Heart right ventricle (tissue), 16 donors: ENCODE results near the gene MRPL1. TPM values are rescaled to one million over a fixed set of nuclear protein-coding genes. Genes with fewer than 3 reads are reported as not detected.

Source experiments
- ATAC-seq, 8 donors: fragments of 200-7000 bp; cut with Tn5 transposase; one replicate each; pipeline ENCODE4 v1.9.1; 2020; ENCODE audit warnings: mild to moderate bottlenecking in 8 of 8, moderate library complexity in 8 of 8, moderate number of reproducible peaks in 1 of 8
- DNase-seq, 2 donors: peaks; one replicate each; pipeline ENCODE4 v3.0.0-alpha.2; 2020
- H3K27ac ChIP-seq, 10 donors: fragments of 200-600 bp; sonication (generic) in 2 of 10; one replicate each; pipeline versions ENCODE4 v1.5.0 to v1.8.0; 2020 to 2022; ENCODE audit warnings: mild to moderate bottlenecking in 3 of 10
- H3K27me3 ChIP-seq, 7 donors: fragments of 200-600 bp; one replicate each; pipeline ENCODE4 v1.8.0; 2021 to 2022; ENCODE audit warnings: mild to moderate bottlenecking in 2 of 7
- H3K36me3 ChIP-seq, 9 donors: fragments of 200-600 bp; sonication (generic) in 1 of 9; one replicate each; pipeline versions ENCODE4 v1.5.0 to v1.8.0; 2020 to 2022; ENCODE audit warnings: mild to moderate bottlenecking in 2 of 9
- H3K4me1 ChIP-seq, 9 donors: fragments of 200-600 bp; sonication (generic) in 1 of 9; one replicate each; pipeline versions ENCODE4 v1.5.0 to v1.8.0; 2020 to 2022; ENCODE audit warnings: mild to moderate bottlenecking in 4 of 9
- H3K4me3 ChIP-seq, 10 donors: fragments of 200-600 bp; sonication (generic) in 2 of 10; one replicate each; pipeline versions ENCODE4 v1.5.0 to v1.8.0; 2020 to 2022; ENCODE audit warnings: mild to moderate bottlenecking in 7 of 10, moderate library complexity in 2 of 10
- H3K9me3 ChIP-seq, 11 donors: fragments of 200-600 bp in 10 of 11; sonication (generic) in 2 of 11; one replicate each; pipeline versions ENCODE4 v1.5.0 to v1.8.0; 2013 to 2022; ENCODE audit warnings: mild to moderate bottlenecking in 2 of 11, control low read depth in 1 of 11, moderate library complexity in 1 of 11
- CTCF ChIP-seq, 9 donors: fragments of 200-600 bp; sonication (generic) in 2 of 9; IDR thresholded peaks; one replicate each; pipeline versions ENCODE4 v1.5.0 to v1.8.0; 2021 to 2022; ENCODE audit warnings: antibody characterized with exemption in 9 of 9, mild to moderate bottlenecking in 5 of 9, moderate library complexity in 1 of 9
- WGBS, 2 donors: extraction: QIAGEN DNeasy Blood & Tissue Kit; methylation state at CpG; one replicate each; pipeline ENCODE4 v1.1.7; 2013; ENCODE audit warnings: inconsistent platforms in 1 of 2; 5-methylcytosine and 5-hydroxymethylcytosine counted together
- intact Hi-C, 10 donors: fragments of 100-400 bp; cut with DNase I; formaldehyde crosslinking; loops; one replicate each; pipeline versions ENCODE4 v1.11.1 to v1.14.2; 2022
- polyA plus RNA-seq, 2 donors: library from polyadenylated mRNA; stranded (reverse); fragments of 200-250 nt; gene quantifications; one replicate each; pipeline ENCODE4 v1.2.3, GENCODE V29; 2013
- total RNA-seq, 10 donors: library from RNA; stranded (reverse); fragmentation: NEBNext Ultra II Directional in 3 of 10; extraction: Animal tissue kit (Norgen Biotek cat#: 25700) in 3 of 10; gene quantifications; one replicate each; pipeline versions ENCODE4 v1.2.1 to v1.2.4, GENCODE V29; 2021 to 2023
- donor health status: Arrhythmogenic right ventricular cardiomyopathy.
- donor health status: ischemic (EF 13 %, LVEDD 7.1; RV severe dilation, severe dysfunction).
- donor health status: healthy with polysubstance abuse.
- donor health status: DM: no; HTN: yes; CAD: no.
- donor health status: DM: no; HTN: no; CAD: no.
- donor health status: ischemic (EF 25% LVEDD 6.9; RV normal size, moderate dysfunction).
- donor health status: ischemic (EF 25% LVEDD 5.7; RV mildly dilated, moderate dysfunction).
- donor health status: healthy.
- donor health status: DM: yes; HTN: yes; CAD: no.
- donor health status: Ischemic cardiomyopathy.
- donor health status: ischemic (EF 35%, LVEDD 5.7; RV mildly dilated, moderate dysfunction).
- donor health status: nonischemic (EF 11% LVEDD 7.7; RV severe dilation, severe dysfunction).
- donor health status: DM: yes; HTN: yes; CAD: no.
- donor health status: PGD.
- donor health status: ischemic (EF 29% LVEDD 5.4; RV normal size, mild dysfunction).
- donor health status: nonischemic (EF 23%, LVEDD 6.1; RV moderate dilation, normal function).

MRPL1 gene
- total and polyA plus RNA-seq, 12 donors = 29.1 to 57.6 (median 45.8) TPM

GRCh38 chr4:77865259-77865658, 2.6 kb downstream of the MRPL1 start:
- no peak overlapping the region for H3K27ac ChIP-seq
- H3K36me3 ChIP-seq = peaks cover 0 to 43% (median 0%) of the 10 kb centered on the region in 9 donors
- no peak overlapping the region for H3K4me3 ChIP-seq
- H3K9me3 ChIP-seq = no peaks in the 10 kb centered on the region
- H3K27me3 ChIP-seq = no peaks in the 10 kb centered on the region
- DNase-seq (no peak), ATAC-seq (no peak)
- H3K4me1 ChIP-seq = peaks cover 0 to 26% (median 19%) of the 10 kb centered on the region in 9 donors
- intact Hi-C loops = loop anchor here in 2 of 10 donors (10.0 kb wide), 2 partner anchors 50 to 240 kb away; partner anchors contain the start of gene CNOT6L (in 1 of the 2)
- 90 to 93% methylated on average over 3 of the region's 3 CpGs for WGBS, 2 donors
- TF ChIP-seq CTCF (IDR thresholded peaks at IDR 0.05) = no peak

DNA sequence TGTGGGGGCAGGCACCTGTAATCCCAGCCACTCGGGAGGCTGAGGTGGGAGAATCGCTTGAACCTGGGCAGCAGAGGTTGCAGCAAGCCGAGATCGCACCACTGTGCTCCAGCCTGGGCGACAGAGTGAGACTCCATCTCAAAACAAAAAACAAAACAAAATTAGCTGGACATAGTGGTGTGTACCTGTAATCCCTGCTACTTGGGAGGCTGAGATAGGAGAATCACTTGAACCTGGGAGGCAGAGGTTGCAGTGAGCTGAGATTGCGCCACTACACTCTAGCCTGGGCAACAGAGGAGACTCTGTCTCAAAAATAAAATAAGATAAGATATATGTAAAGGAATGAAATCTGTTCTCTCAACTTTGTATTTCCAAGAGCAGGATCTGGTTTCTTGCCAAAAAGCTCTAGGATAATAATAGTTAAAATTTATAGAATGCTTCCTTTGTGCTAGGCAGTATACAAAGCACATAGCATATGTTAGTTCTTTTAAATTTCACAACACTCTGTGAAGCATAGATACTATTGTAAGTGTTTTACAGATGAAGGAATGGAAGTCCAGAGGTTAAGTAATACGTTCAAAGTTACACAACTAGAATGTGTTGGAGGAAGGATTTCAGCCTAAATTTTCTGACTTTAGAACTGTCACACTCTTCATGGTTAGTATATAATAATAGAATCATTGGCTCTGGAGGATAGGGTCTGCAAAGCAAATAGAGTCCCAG, 10.3 kb downstream of the MRPL1 start:
- ATAC-seq (no peak), DNase-seq (no peak)
- Histone ChIP-seq H3K9me3 (no peaks in the 10 kb centered on the region), H3K27ac (no peak overlapping the region), H3K4me3 (no peak overlapping the region), H3K27me3 (no peaks in the 10 kb centered on the region), H3K36me3 (peaks cover 0 to 74% (median 21%) of the 10 kb centered on the region in 9 donors), H3K4me1 (peaks cover 0 to 8% (median 0%) of the 10 kb centered on the region in 9 donors)
- intact Hi-C loops = no loop called here
- 93 to 94% methylated on average over 7 of the region's 7 CpGs for WGBS, 2 donors
- no peak for TF ChIP-seq CTCF (IDR thresholded peaks at IDR 0.05)

- no peak for ATAC-seq
- no peak for DNase-seq
- intact Hi-C loops = no loop called here
- no peak overlapping the region for H3K27ac ChIP-seq
- WGBS, 2 donors = 96 to 99% methylated on average over 4 of the region's 4 CpGs
- H3K36me3 ChIP-seq = peaks cover 0 to 57% (median 17%) of the 10 kb centered on the region in 9 donors
- H3K4me3 ChIP-seq = no peak overlapping the region
- H3K9me3 ChIP-seq = no peaks in the 10 kb centered on the region
- TF ChIP-seq CTCF (IDR thresholded peaks at IDR 0.05) = no peak
- no peaks in the 10 kb centered on the region for H3K27me3 ChIP-seq
- no peaks in the 10 kb centered on the region for H3K4me1 ChIP-seq
These were observed 14.5 kb downstream of the MRPL1 start for GRCh38 chr4:77877167-77877566.

DNA sequence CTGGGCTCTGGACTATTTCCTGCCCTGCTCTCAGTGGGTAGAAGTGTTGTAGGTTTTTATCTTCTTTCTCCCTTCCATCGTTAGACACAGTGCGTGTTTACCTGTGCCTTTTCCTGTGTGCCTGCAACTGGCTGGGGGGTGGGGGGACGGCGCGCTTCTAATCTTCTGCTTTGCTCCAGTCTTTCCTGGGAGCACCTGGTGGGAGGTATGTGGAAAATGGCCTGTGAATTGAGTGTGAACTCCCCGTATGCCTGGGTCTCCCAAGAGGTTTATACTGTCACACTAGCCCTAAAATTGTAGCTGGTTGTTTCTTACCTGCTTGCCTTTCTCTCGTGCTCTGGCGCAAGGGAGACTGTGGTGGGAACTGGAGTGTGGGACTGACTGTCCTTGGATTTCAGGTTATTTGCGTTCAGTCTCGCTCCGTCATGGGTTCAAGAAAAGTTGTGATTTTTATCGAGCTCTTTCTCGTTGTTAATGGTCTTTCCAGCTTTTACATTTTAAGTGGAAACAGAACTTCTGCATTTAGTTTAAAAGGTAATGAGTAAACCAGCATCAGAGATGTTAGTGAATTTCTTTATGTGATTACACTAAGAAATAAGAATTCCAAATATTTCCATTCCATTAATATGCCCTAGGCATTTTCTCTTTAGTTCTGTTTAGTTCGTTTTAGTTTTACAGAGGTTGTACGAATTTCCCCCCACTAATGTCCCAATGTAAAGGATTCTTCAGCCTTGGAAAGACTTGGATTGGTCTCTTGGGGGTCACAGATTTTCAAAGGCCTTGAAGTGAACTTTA, 15.3 kb downstream of the MRPL1 start:
- ATAC-seq = no peak

More for the DNA sequence above, 15.3 kb downstream of the MRPL1 start:
- Histone ChIP-seq H3K27me3 (no peaks in the 10 kb centered on the region), H3K4me1 (no peaks in the 10 kb centered on the region), H3K4me3 (no peak overlapping the region), H3K27ac (no peak overlapping the region), H3K36me3 (peaks cover 0 to 51% (median 11%) of the 10 kb centered on the region in 9 donors), H3K9me3 (no peaks in the 10 kb centered on the region)
- WGBS, 2 donors = 87 to 89% methylated on average over 15 of the region's 15 CpGs
- intact Hi-C loops = no loop called here
- no peak for TF ChIP-seq CTCF (IDR thresholded peaks at IDR 0.05)
- no peak for DNase-seq
